Keratinocyte (primary cell): ENCODE results near the gene DPP3. TPM values are rescaled to one million over a fixed set of nuclear protein-coding genes. Genes with fewer than 3 reads are reported as not detected.

ENCODE experiments used
- DNase-seq: peaks from one replicate; pipeline ENCODE4 v3.0.0-alpha.2; 2011; ENCODE audit warnings: low read depth, missing footprints, low spot score
- FAIRE-seq: peaks from 2 replicates; lab custom pipeline; 2011; peaks lifted over from hg19 to GRCh38; lab: Jason Lieb, UNC
- H2AFZ ChIP-seq: 2 replicates; pipeline ENCODE4 v1.6.0; 2012; ENCODE audit warnings: low read length, control low read depth, inconsistent platforms; ENCODE audit not compliant: control insufficient read depth
- H3K27ac ChIP-seq: 2 replicates; pipeline ENCODE4 v1.5.1; 2011; ENCODE audit warnings: low read length; ENCODE audit not compliant: control insufficient read depth, insufficient read depth
- H3K27me3 ChIP-seq: 3 replicates; pipeline ENCODE4 v1.6.0; 2011; ENCODE audit warnings: low read length; ENCODE audit not compliant: control insufficient read depth, insufficient read depth; ENCODE audit errors: extremely low read depth
- H3K36me3 ChIP-seq, 2 experiments: 2 replicates in 1 of 2; 3 replicates in 1 of 2; pipeline ENCODE4 v1.5.1; 2011; ENCODE audit warnings: low read length in 2 of 2, mild to moderate bottlenecking in 1 of 2; ENCODE audit not compliant: control insufficient read depth in 2 of 2, insufficient read depth in 2 of 2; ENCODE audit errors: extremely low read depth in 1 of 2
- H3K4me1 ChIP-seq: 3 replicates; pipeline ENCODE4 v1.5.1; 2011; ENCODE audit warnings: low read length; ENCODE audit not compliant: control insufficient read depth, insufficient read depth; ENCODE audit errors: extremely low read depth
- H3K4me2 ChIP-seq: 3 replicates; pipeline ENCODE4 v1.6.0; 2011; ENCODE audit warnings: low read depth, low read length; ENCODE audit not compliant: control insufficient read depth, insufficient read depth; ENCODE audit errors: extremely low read depth
- H3K4me3 ChIP-seq, 3 experiments: fragments of 200-600 bp in 1 of 3; sonication (generic) in 1 of 3; 2 replicates in 2 of 3; 3 replicates in 1 of 3; pipeline ENCODE4 v1.5.1; 2011 to 2016; ENCODE audit warnings: low read length in 3 of 3, mild to moderate bottlenecking in 3 of 3, control low read depth in 2 of 3, inconsistent platforms in 1 of 3, low read depth in 1 of 3, mixed read lengths in 1 of 3, mixed run types in 1 of 3, moderate library complexity in 1 of 3; ENCODE audit not compliant: control insufficient read depth in 2 of 3, insufficient read depth in 2 of 3; ENCODE audit errors: extremely low read depth in 1 of 3
- H3K79me2 ChIP-seq: 2 replicates; pipeline ENCODE4 v1.6.0; 2012; ENCODE audit warnings: low read length; ENCODE audit not compliant: control insufficient read depth, insufficient read depth
- H3K9ac ChIP-seq: 3 replicates; pipeline ENCODE4 v1.6.0; 2011; ENCODE audit warnings: low read length; ENCODE audit not compliant: control insufficient read depth, insufficient read depth; ENCODE audit errors: extremely low read depth
- H3K9me1 ChIP-seq: 3 replicates; pipeline ENCODE4 v1.6.0; 2011; ENCODE audit warnings: low read length; ENCODE audit not compliant: control insufficient read depth, insufficient read depth; ENCODE audit errors: extremely low read depth
- H3K9me3 ChIP-seq: 2 replicates; pipeline ENCODE4 v1.5.1; 2012; ENCODE audit warnings: low read depth, low read length; ENCODE audit not compliant: control insufficient read depth
- H4K20me1 ChIP-seq: 3 replicates; pipeline ENCODE4 v1.6.0; 2011; ENCODE audit warnings: low read length; ENCODE audit not compliant: control insufficient read depth, insufficient read depth; ENCODE audit errors: extremely low read depth
- EZH2 ChIP-seq: IDR thresholded peaks from one replicate; pipeline ENCODE4 v1.6.1; 2012; ENCODE audit warnings: inconsistent platforms, mild to moderate bottlenecking, low read length, moderate library complexity
- dilution Hi-C: fragments of 300-500 bp; cut with MboI; formaldehyde crosslinking; loops from one replicate; pipeline ENCODE4 v1.7.0; 2020; ENCODE audit warnings: low sequenced_read_pairs; ENCODE audit not compliant: extremely low pct_ligation_motif_present
- polyA plus RNA-seq, 5 experiments: library from polyadenylated mRNA; depleted of rRNA in 3 of 5; stranded (reverse) in 3 of 5; stranded (forward) in 1 of 5; unstranded in 1 of 5; fragments of >200 nt; gene quantifications; 1 replicate in 1 of 5; 2 replicates in 3 of 5; 3 replicates in 1 of 5; pipeline versions ENCODE4 v1.2.1 to v1.2.3, GENCODE V29; 2011 to 2012; ENCODE audit warnings: missing spikeins in 2 of 5, low read depth in 1 of 5, low replicate concordance in 1 of 5
- TF ChIP-seq, protein P1 (sequence below), 3 experiments: IDR thresholded peaks in 1 of 3; conservative IDR thresholded peaks in 1 of 3; optimal IDR thresholded peaks in 1 of 3; 2 replicates in 2 of 3; 3 replicates in 1 of 3; pipeline versions ENCODE3 to v1.5.1; 2011; ENCODE audit warnings: low read length in 3 of 3, mild to moderate bottlenecking in 3 of 3, moderate library complexity in 2 of 3, control low read depth in 1 of 3, inconsistent platforms in 1 of 3; ENCODE audit not compliant: insufficient read depth in 2 of 3; ENCODE audit errors: extremely low read depth in 1 of 3

The DPP3 gene
- polyA plus RNA-seq, 1 donor (not counting 4 experiments of a cell fraction or from before 2014, with no cell fraction given) = 57.9 TPM

GRCh38 chr11:66484806-66485380 is 4.7 kb downstream of the DPP3 start:
- Histone ChIP-seq H3K36me3 (peaks cover 23 to 33% of the 10 kb centered on the region in 2 experiments), H3K27ac (no peak overlapping the region), H3K4me3 (no peak overlapping the region), H3K9me3 (no peaks in the 10 kb centered on the region), H3K27me3 (no peaks in the 10 kb centered on the region), H3K4me1 (peaks cover 6% of the 10 kb centered on the region), H2AFZ (no peak overlapping the region), H4K20me1 (no peaks in the 10 kb centered on the region), H3K79me2 (peaks cover 3% of the 10 kb centered on the region), H3K9ac (no peak overlapping the region), H3K9me1 (no peaks in the 10 kb centered on the region), H3K4me2 (no peak overlapping the region)
- FAIRE-seq (no peak), DNase-seq (no peak)
- dilution Hi-C loops = no loop called here
- no peak for TF ChIP-seq EZH2
- TF ChIP-seq, protein P1, sequence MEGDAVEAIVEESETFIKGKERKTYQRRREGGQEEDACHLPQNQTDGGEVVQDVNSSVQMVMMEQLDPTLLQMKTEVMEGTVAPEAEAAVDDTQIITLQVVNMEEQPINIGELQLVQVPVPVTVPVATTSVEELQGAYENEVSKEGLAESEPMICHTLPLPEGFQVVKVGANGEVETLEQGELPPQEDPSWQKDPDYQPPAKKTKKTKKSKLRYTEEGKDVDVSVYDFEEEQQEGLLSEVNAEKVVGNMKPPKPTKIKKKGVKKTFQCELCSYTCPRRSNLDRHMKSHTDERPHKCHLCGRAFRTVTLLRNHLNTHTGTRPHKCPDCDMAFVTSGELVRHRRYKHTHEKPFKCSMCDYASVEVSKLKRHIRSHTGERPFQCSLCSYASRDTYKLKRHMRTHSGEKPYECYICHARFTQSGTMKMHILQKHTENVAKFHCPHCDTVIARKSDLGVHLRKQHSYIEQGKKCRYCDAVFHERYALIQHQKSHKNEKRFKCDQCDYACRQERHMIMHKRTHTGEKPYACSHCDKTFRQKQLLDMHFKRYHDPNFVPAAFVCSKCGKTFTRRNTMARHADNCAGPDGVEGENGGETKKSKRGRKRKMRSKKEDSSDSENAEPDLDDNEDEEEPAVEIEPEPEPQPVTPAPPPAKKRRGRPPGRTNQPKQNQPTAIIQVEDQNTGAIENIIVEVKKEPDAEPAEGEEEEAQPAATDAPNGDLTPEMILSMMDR (optimal IDR thresholded peaks at IDR 0.05 in 1 of 3, IDR thresholded peaks at IDR 0.05 in 1 of 3, conservative IDR thresholded peaks at IDR 0.05 in 1 of 3; ENCODE audit: extremely low read depth in 1 of 3, insufficient read depth in 2 of 3, low read length in 3 of 3) = no peak

DNA sequence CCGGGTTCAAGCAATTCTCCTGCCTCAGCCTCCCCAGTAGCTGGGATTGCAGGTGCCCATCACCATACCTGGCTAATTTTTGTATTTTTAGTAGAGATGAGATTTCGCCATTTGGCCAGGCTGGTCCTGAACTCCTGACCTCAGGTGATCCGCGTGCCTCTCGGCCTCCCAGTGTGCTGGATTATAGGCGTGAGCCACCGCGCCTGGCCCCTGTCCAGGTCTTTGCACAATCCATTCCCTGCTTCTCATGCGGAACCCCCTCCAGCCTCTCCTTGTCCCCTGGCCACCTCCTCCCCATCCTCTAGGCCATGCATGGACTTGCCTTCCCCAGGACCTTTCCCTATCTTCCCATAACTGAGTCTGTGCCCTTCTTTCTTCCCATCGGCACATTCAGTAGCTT is 8.7 kb downstream of the DPP3 start:
- Histone ChIP-seq H3K79me2 (no peaks in the 10 kb centered on the region), H3K27me3 (no peaks in the 10 kb centered on the region), H2AFZ (no peak overlapping the region), H3K9me3 (no peaks in the 10 kb centered on the region), H3K4me2 (no peak overlapping the region), H3K36me3 (peaks cover 35 to 43% of the 10 kb centered on the region in 2 experiments), H3K9me1 (no peaks in the 10 kb centered on the region), H4K20me1 (no peaks in the 10 kb centered on the region), H3K9ac (no peak overlapping the region), H3K4me3 (no peak overlapping the region), H3K27ac (no peak overlapping the region), H3K4me1 (no peaks in the 10 kb centered on the region)
- dilution Hi-C loops = no loop called here
- FAIRE-seq (no peak), DNase-seq (no peak)
- TF ChIP-seq, protein P1 (optimal IDR thresholded peaks at IDR 0.05 in 1 of 3, IDR thresholded peaks at IDR 0.05 in 1 of 3, conservative IDR thresholded peaks at IDR 0.05 in 1 of 3; ENCODE audit: extremely low read depth in 1 of 3, insufficient read depth in 2 of 3, low read length in 3 of 3) = no peak
- no peak for TF ChIP-seq EZH2
